ENCODE data around the gene ATP6V1C2.
"Not testable (repeated sequence)": the region's sequence is repeated elsewhere in the genome, so short reads cannot be mapped to it uniquely, and the experiment has no call there.

Gene ATP6V1C2

DNA sequence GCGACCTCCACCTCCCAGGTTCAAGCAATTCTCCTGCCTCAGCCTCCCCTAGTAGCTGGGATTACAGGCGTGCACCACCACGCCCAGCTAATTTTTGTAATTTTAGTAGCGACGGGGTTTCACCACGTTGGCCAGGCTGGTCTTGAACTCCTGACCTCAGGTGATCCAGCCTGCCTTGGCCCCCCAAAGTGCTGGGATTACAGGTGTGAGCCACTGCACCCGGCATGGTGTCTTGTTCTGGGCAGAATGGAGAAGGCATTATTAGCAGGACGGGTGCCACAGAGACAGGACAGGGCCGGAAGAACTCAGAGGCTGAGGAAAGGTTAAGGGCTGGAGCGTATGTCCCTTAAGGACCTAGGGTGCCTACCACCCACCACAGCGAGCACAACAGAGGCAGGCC, 59.4 kb downstream of the ATP6V1C2 start:
- FAIRE-seq; DNase-seq (ENCODE audit: insufficient read length, low spot score): not testable (repeated sequence)

DNA sequence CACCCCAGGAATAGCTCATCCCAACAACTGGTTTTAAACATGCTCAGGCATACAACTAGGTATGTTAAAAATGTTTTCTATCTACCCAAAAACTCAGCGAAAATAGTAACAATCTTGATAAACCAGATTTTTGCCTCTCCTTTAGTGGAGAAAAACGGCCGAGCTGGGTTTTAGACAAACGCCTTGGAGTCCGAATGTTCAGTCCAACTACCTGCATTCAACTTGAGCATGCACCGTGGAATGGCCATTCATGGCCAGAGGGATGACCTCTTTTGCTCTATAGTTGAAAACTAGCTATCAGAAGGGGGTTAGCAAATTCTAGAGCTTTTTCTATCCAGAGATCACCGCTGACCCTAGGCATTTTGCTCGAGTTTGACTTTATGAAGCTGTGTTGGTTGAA, 60.3 kb downstream of the ATP6V1C2 start:
- FAIRE-seq: no peak
- DNase-seq (ENCODE audit: insufficient read length, low spot score): no peak

DNA sequence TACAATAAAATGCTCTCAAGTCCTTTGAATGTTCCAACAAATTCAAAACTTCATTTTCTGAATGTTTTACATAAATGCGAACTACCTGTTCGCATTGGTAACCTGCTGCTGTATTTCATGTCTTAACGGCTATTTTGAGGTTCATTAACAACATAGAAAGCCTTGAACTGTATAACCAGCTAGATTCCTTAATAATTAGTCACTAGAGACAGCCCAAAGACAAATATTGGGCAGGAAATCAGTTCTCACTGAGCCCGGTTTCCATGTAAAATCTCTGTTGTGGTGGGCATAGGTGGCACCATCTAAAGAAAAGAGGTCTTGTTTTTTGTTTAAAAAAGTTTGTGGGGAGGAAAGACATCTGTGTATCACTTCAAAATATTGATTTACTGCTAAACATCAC, 62.0 kb downstream of the ATP6V1C2 start:
- no peak for FAIRE-seq
- DNase-seq (ENCODE audit: insufficient read length, low spot score): no peak

DNA sequence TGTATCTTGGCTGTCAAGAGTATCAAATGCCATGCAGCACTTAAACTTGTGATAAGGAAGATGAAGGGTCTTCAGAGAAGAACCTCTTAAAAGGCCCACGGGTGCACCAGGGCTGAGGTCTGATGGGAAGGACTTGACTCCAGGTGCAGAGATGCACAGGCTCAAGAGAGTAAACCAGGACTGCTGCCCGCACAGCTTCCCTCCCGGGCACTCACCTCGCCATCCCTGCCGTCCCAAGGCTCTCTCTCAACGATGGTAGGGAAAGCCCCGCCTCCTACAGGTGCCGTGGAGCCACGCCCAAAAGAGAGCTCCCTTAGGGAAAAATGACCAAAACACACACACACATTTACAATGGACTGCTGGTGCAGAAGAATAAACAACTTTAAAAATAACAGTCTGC, 63.3 kb downstream of the ATP6V1C2 start:
- no peak for FAIRE-seq
- DNase-seq (ENCODE audit: insufficient read length, low spot score): no peak

DNA sequence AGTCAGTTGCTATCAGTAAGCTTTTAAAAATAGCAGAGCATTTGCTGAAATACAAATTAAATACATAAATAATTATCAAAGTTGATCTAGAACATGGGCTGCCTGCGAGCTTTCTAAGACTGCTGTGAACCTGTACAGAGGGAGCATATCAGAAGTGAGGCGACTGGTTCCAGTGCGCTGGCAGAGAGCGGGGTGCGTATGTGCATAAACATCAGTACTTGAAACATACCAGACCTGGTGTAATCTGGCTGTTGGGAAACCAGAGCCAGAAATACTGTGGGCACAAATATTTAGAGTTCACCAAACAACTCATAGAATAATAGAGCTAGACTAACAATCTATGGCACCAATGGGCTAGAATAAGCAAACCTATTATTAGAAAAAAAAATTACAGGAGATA, 63.8 kb downstream of the ATP6V1C2 start:
- no peak for DNase-seq (ENCODE audit: insufficient read length, low spot score)
- FAIRE-seq: no peak

DNA sequence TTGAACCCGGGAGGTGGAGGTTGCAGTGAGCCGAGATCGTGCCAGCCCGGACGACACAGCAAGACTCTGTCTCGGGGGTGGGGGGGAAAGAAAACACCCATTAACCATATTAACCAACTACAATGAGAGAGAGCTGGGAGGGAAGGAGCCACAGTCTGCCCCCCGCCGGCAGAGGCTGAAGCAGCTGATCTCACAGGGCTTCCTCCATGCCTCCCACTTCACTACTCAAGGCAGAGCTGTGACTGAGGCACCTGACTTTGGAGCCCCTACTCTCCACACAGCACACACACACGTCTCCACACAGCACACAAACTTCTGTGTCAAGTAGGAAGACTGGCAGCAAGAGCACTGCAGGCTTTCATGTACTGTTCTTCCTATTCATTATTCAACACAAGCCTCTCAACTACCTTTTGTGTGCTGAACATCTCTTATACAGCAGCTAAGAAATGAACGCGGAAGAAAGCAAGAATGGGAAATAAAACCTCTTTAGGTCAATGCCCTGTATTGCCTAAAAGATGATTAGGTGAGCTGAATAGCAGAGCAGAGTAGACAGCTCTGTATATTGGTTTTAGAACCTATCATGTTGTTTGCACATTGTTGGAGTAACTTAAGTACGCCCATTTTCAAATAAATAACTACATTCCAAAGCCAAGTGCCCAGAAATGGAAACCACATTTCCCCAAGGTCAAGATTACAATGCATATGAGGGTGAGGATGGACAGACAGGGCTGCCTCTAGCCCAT, 65.0 kb downstream of the ATP6V1C2 start:
- DNase-seq (ENCODE audit: insufficient read length, low spot score) (no peak), FAIRE-seq (no peak)

DNA sequence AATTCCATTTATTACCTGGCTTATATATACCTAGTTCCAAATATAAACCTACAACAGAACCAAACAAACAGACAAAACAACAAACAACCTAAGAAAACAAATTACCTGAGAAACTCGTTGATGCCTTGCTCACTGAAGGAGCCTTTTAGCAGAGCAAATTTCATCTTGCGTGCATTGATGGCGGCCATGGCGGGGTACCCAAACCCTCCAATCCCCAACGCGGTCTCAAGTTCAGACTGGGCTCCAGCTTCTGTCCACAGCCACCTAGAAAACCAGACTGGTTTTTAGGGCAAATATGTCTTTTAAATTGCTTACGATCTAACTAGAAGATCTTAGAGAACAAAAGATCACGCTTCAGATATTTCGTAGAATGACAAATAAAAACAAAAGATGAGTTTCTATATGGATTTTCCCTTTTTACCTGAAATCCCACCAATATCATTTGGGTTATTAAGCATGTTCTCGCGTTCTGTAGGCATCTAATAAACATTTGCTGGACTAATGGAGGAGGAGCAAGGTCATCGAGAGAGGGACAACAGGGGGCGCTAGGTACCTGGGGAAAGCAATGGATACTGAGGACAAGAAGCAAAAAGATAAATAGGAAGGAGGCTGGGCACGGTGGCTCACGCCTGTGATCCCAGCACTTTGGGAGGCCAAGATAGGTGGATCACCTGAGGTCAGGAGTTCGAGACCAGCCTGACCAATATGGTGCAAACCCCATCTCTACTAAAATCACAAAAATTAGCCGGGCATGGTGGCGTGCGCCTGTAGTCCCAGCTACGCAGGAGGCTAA, 65.9 kb downstream of the ATP6V1C2 start:
- DNase-seq (ENCODE audit: insufficient read length, low spot score) (no peak), FAIRE-seq (no peak)

DNA sequence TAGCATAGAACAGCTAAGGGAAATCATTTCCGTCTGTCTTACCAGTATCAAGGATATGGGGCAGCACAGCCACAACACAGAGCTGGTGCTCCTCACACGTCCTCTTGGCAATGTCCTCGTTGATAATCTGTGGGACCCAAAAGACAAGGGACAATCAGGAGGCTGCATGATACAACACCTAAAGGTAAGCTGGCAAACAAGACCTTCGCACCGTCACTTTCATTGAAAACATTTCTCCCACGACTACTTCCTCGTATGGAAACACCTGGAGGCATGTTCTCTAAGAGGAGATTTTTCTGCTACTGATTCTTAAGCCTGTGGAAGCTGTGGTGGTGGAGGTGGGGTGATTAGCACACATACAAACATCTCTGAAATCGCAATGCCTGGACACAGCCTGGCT, 67.4 kb downstream of the ATP6V1C2 start:
- no peak for FAIRE-seq

DNA sequence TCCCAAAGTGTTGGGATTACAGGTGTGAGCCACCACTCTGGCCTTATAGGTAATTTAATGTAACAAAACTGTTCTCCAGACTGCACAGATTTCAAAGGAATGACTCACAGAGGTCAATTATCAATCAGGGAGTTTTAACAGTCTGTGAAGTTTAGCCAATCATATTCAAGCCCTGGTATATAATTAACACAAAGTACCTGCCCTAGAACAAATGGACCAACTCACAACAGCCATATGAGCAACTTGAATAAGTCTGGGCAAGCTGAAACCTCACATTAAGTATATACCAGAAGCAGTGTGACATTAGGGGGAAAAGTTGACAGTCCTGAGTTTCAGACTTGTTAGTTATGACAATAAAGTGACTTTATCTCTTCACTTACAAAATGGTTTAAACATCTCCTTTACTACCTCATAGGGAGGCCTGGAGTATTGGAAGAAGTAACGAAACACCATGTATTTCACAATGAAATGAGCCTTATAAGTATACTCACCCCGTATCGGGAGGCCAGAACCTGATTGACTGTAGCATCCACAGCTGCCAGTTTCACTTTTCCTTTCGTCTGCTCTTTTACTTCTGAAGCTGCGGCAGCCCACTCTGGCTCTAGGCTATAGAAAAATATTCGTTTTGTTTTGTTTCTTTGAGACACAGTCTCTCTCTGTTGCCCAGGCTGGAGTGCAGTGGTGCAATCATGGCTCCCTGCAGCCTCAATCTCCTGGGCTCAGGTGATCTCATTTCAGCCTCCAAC, 69.0 kb downstream of the ATP6V1C2 start:
- DNase-seq (ENCODE audit: insufficient read length, low spot score) (no peak), FAIRE-seq (no peak)

More for the DNA sequence above, 67.4 kb downstream of the ATP6V1C2 start:
- no peak for DNase-seq (ENCODE audit: insufficient read length, low spot score)

DNA sequence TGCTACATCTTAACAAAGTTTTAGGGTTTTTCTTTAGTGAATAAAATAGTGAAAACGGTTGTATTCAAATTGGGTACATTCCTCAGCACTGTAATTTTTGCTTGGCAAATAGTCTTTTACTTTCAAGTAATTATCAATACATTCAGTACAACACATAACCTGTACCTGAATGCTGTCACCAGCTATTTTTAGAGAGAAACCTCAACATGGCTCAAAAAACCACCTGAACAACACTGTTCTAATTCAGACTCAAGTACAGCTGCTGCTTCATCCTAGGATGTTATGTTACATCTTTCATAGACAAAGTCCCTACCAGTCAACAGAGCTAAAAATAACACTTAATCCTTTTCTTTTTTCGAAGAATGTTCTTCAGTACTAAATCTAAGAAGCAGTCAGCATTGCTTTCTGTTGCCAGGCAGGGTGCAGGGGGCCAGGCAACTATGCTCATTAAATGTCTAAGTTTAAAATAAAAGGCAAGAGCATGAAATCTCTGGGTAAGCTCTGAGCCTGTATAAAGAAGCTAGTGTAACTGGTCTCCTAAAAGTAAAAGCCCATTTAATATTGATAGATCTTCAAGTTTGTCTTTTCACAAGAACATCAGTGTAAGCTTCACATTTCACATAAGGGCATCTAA, 70.7 kb downstream of the ATP6V1C2 start:
- DNase-seq (ENCODE audit: insufficient read length, low spot score): no peak
- FAIRE-seq: no peak

DNA sequence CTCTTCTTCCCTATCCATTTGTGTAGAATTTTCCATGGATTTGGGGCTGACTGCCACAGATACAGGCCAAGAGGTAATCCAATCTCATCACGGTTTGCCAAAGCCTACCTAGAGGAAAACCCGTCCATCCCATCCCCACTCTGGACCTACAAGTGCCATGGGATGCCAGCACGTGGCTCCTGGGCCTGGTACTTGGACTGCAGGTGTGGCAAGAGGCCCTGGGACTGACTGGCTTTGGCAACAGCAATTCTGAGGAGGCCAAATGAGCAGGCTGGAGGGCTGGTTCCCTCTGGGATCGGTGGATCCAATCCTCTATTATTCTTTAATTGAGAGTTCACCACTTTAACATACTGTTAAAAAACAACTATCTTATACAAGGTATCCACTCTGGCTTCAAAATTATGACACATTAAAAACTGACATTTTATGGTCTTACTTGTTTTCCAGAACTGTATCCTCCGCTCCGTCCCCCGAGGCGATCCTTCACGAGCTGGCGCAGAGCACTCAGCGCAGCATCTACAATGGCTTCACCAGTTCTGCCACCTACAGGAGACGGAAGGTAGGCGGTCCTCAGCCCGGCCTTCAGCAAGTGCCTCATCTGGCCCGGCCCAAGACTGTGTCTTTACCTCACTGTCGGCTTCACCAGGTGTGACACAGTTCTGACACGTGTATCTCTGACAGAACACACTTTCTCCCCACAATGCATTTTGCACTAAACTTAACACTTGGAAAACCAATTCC, 71.4 kb downstream of the ATP6V1C2 start:
- FAIRE-seq (no peak), DNase-seq (ENCODE audit: insufficient read length, low spot score) (no peak)

DNA sequence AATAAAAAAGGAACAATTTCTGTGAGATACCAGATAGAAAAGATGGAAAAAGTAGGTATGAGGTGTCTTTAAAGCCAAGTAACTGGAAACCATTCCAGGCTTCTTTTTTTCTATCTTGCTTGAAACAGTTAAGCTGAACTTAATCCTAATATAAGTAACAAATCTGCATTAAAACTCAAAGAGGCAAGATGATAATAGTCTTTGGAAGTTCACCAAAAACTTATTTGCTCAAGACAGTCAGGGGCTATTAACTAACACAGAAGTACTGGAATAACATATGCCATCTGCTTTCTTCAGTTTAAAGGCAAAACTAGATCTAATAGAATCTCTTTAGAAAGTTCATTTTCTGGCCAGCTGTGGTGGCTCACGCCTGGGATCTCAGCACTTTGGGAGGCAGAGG, 72.4 kb downstream of the ATP6V1C2 start:
- DNase-seq (ENCODE audit: insufficient read length, low spot score): no peak
- no peak for FAIRE-seq

DNA sequence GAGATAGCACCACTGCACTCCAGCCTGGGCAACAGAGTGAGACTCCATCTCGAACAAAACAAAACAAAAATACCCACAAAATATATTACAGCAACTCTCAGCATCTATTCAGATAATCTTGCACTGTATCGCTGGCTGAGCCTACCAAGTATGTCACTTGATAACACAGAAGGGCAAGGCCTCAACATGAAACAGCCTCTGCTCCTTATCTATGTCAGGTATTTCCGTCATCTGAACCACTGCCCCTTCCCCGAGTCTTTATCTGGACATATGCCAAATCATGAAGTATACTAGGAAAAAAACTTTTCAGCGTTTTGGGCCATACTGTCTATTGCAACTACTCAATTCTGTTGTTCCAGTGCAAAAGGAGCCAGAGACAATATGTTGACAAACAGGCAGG, 73.4 kb downstream of the ATP6V1C2 start:
- no peak for DNase-seq (ENCODE audit: insufficient read length, low spot score)
- no peak for FAIRE-seq

DNA sequence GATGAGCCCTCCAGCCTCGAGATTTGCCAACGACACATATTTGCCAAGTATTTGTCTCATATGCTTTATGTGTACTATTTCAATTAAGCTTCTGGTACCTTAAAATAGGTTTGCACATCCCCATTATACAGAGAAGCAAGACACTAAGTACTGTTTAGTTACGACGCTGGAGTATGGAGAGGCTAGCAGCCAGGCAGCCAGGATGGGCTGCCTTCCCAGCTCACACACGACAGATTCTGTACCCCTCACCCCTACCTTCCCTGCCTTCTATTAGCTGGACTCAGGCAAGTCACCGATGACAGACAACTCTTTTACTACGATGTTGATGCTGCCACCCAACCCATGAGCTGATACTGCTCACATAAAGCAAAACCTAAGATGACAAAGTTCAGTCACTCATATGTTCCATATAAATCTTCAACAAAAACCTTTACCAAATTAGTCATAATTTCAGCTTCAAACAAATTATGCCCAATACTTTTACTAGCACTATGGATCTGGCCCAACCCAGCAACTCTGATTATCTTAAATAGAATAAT, 74.1 kb downstream of the ATP6V1C2 start:
- DNase-seq (ENCODE audit: insufficient read length, low spot score) (no peak), FAIRE-seq (no peak)

DNA sequence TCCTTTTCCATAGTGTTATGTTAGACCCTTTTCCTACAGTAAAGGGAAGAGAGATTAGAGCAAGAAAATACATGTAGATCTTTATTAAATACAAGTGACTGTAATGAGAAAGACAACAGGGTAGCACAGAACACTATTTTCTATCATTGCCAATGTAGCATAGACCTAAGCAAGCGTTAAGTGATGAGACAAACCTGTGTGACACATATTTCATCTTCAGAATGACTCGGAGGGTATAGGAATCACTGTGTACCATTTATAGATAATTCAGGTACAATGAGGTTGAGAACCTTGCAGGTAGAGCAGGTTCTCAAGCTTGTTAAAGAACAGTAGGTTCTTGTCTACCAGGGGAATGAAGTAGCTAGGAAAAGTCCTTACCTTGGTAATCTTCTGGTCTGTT, 75.3 kb downstream of the ATP6V1C2 start:
- DNase-seq (ENCODE audit: insufficient read length, low spot score) (no peak), FAIRE-seq (no peak)

DNA sequence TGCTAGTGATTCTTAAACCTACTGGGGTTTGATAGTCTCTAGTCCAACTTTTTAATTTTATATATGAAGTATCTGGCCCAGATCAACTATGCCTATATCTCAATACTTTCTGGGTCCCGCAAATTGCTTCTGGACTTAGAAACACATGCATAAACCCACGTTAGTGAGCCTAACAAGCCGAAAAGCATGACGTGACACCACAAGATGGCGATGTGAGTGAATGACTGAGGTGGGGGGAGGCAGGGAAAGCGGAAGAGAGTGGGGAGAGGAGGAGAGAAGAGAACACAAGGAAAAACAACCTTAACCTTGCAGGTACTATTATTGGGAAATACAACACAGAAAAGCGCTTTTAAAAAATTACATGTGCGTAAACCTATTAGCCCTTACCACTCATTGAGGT, 77.4 kb downstream of the ATP6V1C2 start:
- no peak for FAIRE-seq
- DNase-seq (ENCODE audit: insufficient read length, low spot score): no peak

DNA sequence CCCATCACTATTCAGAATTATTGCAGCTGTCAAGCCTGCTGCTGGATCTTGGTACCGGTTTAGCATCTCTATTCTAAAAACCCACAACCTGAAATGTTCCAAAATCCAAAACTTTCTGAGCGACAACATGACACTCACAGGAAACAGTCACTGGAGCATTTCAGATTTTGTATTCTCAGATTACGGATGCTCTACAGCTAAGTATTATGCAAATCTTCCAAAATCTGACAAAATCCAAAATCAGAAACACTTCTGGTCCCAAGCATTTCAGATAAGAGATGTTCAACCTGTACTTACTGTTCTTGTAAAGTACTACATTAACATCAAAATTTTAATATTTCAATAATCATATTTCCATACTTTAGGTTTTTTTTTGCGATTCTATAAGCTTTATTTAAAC, 78.7 kb downstream of the ATP6V1C2 start:
- DNase-seq (ENCODE audit: insufficient read length, low spot score) (no peak), FAIRE-seq (no peak)

DNA sequence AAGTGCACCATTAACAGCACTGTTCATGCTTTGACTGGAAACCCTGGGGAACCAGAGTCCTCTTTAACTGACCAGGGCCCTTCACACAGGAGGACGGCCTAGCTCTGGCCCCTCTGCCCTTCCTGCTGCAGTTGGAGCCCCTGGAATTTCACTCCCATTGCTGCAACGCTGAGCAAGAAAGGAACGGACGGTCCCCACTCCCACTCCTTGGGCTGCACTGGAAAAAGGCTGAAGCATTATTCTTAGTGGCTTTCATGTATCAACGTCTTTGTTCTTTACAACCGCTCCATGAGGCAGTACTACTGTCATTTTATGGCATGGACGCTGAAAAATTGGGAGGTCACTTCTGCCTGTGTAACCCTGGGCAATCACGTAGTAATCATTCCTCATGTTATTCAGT, 81.2 kb downstream of the ATP6V1C2 start:
- no peak for DNase-seq (ENCODE audit: insufficient read length, low spot score)
- FAIRE-seq: no peak

DNA sequence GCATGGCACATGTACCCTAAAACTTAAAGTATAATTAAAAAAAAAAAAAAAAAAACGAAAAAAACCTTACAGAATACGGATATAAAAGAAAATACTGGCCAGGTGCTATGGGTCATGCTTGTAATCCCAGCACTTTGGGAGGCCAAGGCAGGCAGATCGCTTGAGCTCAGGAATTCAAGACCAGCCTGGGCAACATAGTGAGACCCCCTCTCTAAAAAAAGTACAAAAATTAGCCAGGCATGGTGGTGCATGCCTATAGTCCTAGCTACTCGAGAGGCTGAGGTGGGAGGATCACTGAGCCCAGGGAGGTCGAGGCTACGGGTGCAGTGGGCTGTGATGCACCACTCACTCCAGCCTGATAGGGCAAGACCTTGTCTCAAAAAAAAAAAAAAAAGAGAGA, 84.6 kb downstream of the ATP6V1C2 start:
- DNase-seq (ENCODE audit: insufficient read length, low spot score); FAIRE-seq: not testable (repeated sequence)

DNA sequence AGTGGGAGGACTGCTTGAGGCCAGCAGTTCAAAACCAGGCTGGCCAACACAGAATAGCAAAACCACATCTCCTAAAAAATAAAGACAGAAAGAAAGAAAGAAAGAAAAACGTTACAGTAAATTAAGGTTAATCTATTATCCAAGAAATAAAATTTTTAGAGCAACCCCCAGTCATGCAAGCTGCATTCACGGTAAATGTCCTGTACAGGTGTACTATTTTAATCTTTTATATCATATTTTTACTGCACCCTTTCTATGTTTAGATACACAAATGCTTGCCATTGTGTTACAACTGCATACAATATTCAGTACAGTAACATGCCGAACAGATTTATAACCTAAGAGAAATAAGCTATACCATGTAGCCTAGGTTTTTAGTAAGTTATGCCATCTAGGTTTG, 85.1 kb downstream of the ATP6V1C2 start:
- FAIRE-seq (no peak), DNase-seq (ENCODE audit: insufficient read length, low spot score) (no peak)
